WI38 (cell line): ENCODE results near the gene RETREG3.

Source experiments
- H3K4me3 ChIP-seq: 2 replicates; pipeline ENCODE4 v1.5.1; 2011; ENCODE audit warnings: low read depth, mild to moderate bottlenecking, control low read depth, low read length
- TF ChIP-seq, protein P1 (sequence below): IDR thresholded peaks from 2 replicates; pipeline ENCODE4 v1.5.1; 2012; ENCODE audit warnings: low read depth, mild to moderate bottlenecking, control low read depth, low read length

RETREG3 gene, protein sequence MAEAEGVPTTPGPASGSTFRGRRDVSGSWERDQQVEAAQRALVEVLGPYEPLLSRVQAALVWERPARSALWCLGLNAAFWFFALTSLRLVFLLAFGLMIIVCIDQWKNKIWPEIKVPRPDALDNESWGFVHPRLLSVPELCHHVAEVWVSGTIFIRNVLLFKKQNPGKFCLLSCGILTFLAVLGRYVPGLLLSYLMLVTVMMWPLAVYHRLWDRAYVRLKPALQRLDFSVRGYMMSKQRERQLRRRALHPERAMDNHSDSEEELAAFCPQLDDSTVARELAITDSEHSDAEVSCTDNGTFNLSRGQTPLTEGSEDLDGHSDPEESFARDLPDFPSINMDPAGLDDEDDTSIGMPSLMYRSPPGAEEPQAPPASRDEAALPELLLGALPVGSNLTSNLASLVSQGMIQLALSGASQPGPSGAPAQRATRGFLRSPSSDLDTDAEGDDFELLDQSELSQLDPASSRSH

DNA sequence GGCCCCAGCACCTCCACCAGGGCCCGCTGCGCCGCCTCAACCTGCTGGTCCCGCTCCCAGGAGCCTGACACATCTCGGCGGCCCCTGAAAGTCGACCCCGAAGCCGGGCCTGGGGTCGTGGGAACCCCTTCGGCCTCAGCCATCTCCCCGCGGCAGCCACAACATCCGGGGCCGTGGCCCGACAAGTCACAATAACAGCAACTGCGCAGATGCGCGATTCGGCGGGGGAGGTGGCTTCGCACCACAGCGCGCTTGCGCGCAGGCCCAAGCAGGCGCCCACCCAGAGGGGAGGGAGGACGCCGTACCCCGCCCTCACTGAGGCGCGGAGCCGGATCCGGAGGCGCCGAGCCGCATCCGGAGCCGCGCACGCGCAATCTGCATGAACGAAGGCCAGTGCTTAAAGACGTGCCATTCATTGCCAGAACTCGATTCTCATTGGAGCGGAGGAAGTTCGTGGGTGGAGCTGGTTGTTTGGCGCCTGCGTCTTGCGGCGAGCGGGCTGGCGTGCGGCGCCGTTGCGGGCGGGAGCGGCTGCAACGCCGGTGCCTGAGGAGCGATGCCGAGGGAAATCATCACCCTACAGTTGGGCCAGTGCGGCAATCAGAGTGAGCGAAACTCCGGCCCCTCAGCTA is at the start of gene RETREG3, which contains the start of gene TUBG1:
RETREG3 (minus strand) TSS at position 193 of the 632 bp plus-strand sequence; CDS start at position 143, 50 bp downstream.
TUBG1 (plus strand) TSS at position 502 of the 632 bp plus-strand sequence; CDS start at position 557, 55 bp downstream.
- H3K4me3 ChIP-seq: peak within 1 kb of the TSS; percentile 99
- TF ChIP-seq, protein P1, sequence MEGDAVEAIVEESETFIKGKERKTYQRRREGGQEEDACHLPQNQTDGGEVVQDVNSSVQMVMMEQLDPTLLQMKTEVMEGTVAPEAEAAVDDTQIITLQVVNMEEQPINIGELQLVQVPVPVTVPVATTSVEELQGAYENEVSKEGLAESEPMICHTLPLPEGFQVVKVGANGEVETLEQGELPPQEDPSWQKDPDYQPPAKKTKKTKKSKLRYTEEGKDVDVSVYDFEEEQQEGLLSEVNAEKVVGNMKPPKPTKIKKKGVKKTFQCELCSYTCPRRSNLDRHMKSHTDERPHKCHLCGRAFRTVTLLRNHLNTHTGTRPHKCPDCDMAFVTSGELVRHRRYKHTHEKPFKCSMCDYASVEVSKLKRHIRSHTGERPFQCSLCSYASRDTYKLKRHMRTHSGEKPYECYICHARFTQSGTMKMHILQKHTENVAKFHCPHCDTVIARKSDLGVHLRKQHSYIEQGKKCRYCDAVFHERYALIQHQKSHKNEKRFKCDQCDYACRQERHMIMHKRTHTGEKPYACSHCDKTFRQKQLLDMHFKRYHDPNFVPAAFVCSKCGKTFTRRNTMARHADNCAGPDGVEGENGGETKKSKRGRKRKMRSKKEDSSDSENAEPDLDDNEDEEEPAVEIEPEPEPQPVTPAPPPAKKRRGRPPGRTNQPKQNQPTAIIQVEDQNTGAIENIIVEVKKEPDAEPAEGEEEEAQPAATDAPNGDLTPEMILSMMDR: no peak; the same call in 1 of the 2 replicates

DNA sequence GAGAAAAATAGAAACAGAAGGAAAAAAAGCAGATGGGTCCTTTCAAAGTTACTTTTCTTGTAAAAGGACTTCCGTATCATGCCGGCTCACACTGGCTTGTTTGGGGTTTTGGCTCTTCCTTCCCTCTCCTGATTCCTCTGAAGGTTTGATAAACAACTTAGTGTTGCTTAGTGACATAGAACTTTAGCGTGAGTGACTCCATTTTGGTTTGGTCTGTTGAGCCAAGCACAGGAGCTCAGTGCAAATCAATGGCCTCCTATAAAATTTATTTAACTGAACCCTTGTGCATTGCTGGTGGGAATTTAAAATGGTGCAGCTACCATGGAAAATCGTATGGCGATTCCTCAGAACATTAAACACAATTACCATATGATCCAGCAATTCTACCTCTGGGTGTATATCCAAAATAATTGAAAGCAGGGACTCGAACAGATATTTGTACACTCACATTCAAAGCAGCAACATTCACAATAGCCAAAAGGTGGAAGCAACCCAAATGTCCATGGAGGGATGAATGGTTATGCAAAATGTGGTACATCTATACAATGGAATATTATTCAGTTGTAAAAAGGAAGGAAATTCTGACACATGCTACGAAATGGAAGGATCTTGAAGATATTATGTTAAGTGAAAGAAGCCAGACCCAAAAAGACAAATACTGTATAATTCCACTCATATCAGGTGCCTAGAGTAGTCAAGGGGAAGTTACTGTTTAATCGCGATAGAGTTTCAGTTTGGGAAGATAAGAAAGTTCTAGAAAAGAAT is 48.8 kb upstream of the RETREG3 start:
- TF ChIP-seq, protein P1: no peak
- H3K4me3 ChIP-seq: no peak overlapping the region

DNA sequence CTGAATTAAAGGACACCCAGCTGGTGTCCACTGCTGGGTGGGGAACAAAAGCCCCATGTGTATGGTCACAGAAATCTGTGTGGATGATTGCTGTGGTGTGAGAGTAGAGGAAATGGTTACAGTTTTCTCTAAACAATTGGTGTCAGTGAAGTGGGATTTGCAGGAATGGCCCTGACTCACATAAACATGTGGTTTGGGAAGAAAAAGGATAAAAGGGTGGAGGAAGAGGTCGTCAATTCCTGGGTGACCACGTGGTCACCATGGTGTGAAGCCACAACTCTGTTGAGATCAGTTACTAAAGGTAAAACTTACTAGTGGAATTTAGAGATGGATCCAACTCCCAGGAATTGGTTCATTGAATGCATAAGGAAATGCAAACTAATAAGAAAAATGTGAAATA is 46.4 kb upstream of the RETREG3 start:
- no peak overlapping the region for H3K4me3 ChIP-seq
- TF ChIP-seq, protein P1: no peak

DNA sequence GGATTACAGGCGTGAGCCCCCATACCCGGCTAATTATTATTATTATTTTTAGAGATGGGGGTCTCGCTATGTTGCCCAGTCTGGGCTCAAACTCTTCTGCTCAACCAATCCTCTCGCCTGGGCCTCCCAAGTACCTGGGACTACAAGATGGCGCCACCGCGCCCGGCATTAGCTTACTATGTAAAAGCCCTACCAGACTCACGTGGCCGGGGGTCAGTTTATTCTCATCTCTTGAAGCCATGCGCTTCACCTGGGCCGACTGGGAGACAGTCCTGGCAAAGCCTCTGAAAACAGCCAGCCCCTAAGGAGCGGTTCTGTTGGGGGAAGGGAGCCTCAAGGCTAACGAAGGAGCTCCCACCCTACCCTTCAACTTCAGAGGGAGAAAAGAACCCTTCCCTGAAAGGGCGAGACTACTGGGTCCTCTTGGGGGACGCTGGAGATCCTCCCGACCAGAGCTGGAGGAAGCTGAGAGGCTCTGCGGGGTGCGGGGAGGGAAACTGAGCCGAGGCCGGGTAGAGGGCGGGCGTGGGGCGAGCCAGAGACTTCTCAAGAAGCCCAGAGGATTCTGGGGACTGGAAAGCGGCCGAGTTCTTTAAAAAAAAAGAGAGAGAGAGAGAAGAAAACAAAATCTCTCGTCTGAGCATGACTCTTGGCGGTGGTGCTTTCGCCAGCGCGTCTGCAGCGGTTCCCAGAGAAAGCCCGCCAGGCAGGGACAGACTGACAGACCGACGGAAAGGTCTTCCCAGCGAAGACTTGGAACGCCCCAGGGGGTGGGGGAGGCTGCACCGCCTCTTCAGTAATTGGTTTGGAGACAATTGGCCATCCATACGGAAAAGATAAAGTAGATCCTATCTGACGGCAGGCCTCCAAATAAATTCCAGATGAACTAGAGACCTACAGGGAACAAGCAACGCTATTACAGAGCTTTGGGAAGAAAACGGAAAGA is 44.3 kb upstream of the RETREG3 start:
- peak overlapping the region; percentile 40 for H3K4me3 ChIP-seq
- TF ChIP-seq, protein P1: no peak

DNA sequence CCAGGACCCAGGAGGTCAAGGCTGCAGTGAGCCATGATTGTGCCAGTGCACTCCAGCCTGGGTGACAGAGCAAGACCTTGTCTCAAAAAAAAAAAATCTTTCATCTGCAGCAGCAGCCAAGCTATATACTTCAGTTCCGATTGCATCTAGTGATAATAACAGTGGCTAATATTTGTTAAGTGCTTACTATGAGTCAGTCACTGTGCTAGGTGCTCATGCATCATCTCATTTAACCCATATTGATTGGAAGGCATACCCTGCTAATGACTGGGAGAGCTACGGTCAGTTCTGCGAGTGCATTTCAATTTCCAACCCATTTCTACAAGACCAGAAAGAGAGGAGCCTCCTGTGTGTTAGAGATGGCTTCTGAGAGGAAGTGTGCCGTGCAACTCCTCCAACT is 42.2 kb upstream of the RETREG3 start:
- TF ChIP-seq, protein P1: no peak
- H3K4me3 ChIP-seq: no peak overlapping the region

DNA sequence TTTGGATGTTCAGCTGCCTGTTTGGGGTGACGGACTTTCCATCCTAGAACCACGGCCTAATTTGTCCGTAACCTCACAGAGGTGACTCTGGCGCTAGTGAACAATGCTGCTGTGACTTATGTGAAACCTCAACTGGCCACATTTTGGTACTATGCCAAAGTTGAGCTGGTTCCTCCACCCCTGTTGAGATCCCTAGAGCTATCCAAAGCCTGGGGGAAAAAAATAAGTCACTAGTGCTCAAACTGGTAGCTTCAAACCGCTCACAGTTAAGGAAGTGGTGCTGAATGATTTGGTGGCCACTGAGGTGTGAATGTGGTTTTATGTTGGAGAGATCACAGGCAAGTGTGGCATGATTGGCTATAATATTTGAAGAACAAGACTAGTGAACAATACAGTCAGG is 38.6 kb upstream of the RETREG3 start:
- TF ChIP-seq, protein P1: no peak
- no peak overlapping the region for H3K4me3 ChIP-seq
